ENCODE measurements around the gene GABARAPL1.
"Not testable (repeated sequence)": the region's sequence is repeated elsewhere in the genome, so short reads cannot be mapped to it uniquely, and the experiment has no call there.

GABARAPL1 gene

DNA sequence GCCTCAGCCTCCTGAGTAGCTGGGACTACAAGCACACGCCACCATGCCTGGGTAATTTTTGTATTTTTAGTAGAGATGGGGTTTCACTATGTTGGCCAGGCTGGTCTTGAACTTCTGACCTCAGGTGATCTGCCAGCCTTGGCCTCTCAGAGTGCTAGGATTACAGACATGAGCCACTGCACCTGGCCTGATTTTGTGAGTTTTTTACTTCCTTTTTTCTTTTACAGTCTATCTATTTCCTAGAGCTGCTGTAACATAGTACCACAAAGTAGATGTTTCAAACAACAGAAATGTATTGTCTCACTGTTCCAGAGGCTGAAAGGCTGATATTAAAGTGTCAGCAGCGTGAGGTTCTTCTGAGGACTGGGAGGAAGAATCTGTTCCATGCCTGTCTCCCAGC is 8.2 kb upstream of the GABARAPL1 start:
- DNase-seq, result not testable (repeated sequence)

DNA sequence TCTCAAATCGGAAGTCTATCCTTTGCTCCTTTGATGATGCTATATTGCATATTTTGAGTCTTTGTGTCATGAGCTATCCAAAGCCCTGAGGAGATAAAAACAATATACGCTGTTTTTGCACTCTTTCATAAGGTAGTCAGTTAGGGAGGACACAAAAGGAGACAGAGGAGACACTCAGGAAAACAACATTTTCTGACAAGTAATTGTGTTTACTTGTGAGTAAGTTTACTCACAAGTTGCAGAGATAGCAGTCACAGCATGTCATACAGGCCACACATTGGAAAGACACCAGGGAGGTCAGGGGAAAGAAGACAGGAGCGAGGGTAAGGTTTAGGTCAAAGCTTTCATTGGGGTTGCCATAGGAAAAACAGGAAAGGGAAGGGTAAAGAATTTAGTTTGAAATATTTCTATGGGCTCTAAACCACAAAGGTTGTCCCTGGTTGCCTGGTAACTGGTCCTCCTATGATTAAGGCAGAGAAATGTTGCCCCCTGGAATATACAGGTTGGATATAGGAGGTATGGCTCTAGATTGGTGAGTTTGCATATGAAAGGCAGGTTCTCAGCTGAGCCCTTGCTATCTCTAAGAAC is 7.4 kb upstream of the GABARAPL1 start:
- DNase-seq, result no peak

DNA sequence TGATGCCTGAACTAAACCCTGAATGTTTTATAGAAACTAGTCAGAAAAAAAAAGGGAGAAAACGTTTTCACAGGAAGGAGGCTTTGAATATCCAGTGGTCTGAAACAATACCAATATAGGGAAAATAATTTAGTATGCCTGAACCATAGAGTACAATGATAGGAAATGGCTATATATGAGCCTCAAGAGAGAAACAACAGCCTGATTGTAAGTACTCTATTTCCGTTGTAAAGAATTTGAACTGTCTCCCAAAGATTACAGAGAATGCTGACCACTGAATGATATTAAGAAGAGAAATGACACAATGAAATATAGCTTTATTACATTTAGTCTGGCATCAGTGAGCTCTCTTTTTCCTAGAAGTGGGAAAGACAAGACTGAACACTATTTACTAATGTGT is 5.5 kb upstream of the GABARAPL1 start:
- DNase-seq, result no peak

DNA sequence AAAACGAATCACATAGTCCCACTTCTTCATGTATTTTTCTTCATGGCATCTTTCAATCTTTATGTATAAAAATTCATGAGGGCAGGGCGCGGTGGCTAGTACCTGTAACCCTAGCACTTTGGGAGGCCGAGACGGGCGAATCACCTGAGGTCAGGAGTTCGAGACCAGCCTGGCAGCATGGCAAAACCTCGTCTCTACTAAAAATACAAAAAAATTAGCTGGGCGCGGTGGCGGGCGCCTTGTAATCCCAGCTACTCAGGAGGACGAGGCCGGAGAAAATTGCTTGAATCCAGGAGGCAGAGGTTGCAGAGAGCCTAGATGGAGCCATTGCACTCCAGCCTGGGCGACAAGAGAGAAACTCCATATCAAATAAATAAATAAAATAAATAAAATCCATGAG is 2.5 kb upstream of the GABARAPL1 start:
- no peak for DNase-seq

DNA sequence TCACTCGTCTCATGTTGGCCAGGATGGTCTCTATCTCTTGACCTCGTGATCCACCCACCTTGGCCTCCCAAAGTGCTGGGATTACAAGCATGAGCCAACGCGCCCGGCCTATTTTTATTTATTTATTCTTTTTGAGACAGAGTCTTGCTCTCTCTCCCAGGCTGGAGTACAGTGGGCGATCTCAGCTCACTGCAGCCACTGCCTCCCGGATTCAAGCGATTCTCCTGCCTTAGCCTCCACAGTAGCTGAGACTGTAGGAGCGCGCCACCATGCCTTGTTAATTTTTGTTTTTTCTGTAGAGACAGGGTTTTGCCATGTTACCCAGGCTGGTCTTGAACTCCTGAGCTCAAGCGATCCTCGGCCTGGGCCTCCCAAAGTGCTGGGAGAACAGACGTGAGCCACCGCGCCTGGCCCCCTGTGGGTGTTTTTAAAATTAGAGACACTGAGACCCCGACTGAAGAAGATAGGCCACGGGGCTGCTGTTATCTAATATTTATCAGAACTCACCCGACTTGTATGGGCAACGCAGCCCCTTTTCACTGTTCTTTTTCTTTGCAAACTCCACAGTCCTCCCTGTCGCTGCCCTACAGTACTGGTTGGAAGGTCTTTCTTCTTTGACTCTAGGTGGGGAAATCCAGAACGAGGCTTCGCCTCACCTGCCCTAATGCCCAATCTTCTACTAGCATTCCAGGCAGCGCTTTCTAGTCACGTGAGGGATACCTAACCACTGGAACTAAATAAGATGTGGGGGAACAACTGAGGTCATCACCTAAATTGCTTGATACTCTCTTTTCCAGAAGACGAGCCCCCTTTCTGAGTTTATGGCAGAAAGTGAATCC is 1.4 kb upstream of the GABARAPL1 start:
- DNase-seq, result no peak

DNA sequence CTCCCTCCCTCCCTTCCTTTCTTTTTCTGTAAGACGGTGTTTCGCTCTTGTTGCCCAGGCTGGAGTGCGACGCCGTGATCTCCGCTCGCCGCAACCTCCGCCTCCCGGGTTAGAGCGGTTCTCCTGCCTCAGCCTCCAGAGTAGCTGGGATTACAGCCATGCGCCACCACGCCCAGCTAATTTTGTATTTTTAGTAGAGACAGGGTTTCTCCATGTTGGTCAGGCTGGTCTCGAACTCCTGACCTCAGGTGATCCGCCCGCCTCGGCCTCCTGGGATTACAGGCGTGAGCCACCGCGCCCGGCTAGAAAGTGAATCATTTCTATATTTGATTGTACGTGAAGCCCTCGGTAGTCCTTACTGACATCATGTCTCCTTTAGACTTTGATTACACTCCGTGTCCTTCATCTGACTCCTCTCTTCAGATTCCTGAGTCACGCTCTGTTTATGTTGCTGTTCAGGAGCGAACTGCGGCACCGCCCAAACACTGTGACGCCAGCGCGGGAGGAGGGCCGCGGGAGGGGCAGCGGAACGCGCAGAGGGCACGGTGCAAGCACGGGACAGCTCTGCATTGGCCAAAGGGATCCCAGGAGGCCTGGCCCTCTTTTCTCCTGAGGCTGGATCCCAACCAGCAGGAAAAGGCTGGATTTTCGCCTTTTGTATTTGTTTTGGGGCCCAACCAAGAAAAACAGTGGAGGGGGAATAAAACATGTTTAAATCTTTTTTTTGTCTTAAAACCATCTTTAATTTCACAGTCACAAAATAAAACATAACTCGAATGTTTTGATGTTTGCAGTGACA is 538 bp upstream of the GABARAPL1 start:
- DNase-seq, result peak; percentile 95

DNA sequence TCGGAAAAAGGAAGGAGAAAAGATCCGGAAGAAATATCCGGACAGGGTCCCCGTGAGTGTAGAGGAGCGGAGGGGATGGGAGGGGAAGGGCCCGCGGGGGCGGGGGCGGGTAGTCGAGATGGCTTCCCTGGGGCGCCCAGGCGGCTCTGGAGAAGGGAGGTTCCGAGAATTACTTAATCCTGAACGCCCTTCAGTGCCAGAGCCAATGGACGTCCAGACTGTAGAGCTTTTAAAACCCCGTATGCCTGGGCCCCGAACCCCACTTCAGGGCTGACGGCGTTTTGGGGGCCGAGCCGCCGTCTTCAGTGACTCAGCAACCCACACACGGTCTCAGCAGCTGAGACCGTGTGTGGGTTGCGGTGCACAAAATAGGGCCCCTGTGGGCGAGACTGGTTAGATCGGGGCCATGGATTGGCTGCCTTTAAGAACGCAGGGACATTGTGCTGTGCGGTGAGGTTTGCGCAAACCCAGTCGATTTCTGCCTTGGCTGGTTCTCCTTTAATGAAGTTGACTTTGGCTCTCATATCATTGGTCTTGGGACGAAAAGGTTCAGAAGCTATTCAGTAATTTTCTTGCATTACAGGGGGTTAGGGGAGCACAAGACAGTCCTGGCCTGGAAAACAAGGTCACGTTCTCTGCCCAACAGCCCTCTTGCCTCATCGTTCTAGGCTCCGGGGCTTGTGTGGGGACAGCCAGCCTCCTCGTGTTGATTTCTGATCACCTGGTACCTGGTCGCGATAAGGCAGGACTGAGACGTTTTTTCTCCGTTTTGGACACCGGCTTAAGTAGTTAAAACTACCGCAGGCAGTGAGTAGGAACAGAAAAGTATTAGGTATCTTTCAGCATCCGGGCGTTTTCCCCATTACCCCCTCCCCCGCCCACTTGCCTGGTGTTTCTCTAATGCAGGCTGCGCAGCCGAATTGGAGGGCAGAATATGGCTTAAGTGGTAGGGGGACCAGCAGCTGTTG is 775 bp downstream of the GABARAPL1 start:
- peak; percentile 71 for DNase-seq

DNA sequence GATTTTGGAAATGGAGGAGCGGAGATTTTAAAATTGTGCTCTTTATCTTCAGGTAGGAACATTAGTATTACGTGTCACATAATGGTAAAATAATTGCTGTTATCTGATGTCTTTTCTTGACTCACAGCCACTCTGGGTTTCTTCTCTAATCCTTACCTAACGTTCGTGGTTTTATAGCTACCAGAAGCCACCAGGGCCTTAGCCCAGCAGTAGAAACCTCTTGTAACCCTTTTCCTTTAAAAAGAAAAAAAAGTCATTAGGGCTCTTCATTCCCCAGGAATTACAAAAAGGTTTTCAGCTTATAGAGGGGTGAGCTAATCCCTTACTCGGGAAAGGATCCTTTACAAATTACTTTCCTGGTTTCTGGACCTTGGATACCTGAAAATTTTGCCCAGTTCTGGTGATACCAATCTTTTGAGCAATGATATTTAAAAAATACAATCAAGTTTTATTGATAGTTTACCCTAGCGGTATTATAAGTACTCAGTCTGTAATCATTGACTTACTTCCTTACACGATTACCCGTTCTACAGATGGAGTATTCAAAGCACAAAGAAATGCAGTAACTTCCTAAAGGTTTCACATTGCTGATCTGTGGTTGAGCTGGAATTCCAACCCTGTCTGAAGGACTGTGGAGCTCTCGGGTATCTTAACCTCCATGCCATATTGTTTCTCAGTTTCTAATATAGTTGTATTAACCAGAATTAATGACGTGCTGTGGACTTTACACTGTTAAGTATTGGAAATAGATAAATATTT is 1.6 kb downstream of the GABARAPL1 start:
- DNase-seq, result no peak

DNA sequence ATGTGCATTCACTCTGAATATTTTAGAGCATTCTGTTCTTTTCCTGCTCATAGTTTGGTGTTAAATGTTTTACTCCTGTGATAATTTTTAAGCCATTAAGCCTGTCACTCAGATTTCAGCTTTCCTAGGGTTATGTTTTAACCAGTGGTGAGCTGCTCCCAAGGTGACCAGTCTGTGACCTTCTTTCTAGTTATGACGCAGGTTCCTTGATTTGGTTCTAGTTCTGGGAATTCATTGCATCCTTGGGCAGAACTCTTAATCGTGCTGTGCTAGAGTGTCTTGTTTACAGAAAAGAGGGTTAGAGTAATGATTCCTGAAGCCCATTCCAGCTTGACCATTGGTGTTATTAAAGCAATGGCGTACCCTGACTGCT is 2.2 kb downstream of the GABARAPL1 start:
- DNase-seq, result no peak

DNA sequence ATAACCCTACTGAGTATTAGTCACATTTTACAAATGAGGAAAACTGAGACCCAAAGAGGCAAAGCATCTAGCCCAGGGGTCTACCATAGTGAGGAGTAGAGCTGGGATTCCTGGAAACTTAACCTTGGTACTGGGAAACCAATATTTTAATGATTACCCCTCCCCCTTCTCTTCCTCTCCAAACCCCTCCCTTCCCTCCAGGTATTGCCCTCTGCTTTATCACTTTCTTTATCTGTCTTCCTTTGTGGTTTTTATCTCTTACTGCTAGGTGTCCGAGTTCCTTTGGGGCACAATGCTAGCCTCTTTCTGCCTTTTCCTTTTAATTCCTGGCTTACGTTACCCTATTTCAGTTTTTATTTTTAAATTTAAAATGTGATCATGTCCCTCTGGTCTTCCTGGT is 2.8 kb downstream of the GABARAPL1 start:
- no peak for DNase-seq

DNA sequence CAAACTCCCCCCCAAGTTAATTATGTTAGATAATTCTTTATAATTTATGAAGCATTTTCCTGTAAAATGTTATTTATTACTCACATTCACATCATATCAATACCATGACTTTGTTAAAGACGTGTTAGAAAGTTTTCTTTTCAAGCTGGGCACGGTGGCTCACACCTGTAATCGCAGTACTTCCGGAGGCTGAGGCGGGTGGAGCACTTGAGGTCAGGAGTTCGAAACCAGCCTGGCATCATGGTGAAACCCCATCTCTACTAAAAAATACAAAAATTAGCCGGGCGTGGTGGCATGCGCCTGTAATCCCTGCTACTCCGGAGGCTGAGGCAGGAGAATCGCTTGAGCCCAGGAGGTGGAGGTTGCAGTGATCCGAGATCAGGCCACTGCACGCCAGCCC is 3.3 kb downstream of the GABARAPL1 start:
- not testable (repeated sequence) for DNase-seq

DNA sequence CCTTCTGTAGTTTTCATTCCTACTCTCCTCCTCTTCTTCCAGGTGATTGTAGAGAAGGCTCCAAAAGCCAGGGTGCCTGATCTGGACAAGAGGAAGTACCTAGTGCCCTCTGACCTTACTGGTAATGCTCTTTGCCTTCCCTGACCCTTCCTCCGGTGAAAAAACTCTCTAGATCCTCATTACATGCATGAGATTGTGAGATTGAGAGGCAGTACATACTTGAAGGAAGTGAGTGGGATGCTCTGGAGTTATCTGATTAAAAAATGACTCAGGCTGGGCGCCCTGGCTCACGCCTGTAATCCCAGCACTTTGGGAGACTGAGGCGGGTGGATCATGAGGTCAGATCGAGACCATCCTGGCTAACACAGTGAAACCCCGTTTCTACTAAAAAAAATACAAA is 5.3 kb downstream of the GABARAPL1 start:
- no peak for DNase-seq

DNA sequence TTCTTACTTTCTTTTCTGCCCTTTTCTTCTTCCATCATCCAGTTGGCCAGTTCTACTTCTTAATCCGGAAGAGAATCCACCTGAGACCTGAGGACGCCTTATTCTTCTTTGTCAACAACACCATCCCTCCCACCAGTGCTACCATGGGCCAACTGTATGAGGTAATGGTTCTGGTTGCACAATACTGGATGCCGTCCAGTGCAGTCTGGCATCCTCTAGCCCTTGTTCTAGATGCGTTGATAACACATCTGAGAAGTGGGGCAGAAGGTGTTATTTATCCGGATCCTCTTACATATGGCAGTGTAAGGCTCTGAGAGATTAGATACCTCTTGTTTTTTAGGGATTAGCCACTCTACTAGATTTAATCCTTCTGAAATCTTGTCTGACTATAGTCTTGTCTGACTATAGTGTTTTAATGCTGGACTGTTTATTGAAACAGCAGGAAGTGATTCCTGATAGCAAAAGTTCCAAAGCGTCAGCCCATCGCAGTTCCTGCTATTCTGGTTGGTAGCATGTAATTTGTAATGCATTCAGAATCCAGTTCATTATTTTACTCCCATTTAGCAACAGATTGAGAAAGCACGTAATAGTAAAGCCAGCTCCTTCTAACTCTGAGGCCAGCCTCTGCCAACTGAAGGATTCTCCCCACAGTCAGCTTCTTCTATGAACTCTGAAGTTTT is 7.9 kb downstream of the GABARAPL1 start:
- DNase-seq, result no peak

DNA sequence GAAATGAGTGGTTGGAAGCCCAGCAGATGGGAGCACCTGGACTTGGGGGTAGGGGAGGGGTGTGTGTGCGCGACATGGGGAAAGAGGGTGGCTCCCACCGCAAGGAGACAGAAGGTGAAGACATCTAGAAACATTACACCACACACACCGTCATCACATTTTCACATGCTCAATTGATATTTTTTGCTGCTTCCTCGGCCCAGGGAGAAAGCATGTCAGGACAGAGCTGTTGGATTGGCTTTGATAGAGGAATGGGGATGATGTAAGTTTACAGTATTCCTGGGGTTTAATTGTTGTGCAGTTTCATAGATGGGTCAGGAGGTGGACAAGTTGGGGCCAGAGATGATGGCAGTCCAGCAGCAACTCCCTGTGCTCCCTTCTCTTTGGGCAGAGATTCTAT is 9.2 kb downstream of the GABARAPL1 start:
- DNase-seq, result no peak

DNA sequence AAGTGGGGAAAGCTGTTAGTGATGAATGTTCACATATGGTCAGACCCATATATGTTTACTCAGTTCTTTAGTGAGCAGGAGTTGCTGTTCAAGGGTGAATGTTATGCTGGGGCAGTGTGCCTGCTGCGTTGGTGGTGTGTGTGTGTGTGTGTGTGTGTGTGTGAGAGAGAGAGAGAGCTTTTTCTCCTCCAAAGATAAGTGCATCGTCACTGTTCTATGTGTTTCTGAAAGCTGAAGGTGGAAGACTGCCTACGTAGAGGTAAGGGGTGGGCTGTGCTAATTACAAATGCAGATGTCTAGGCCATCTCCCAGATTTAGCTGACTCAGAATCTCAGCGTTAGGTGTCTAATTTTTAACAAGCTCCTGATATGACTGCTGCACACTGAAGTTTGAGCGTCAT is 10.5 kb downstream of the GABARAPL1 start:
- no peak for DNase-seq

DNA sequence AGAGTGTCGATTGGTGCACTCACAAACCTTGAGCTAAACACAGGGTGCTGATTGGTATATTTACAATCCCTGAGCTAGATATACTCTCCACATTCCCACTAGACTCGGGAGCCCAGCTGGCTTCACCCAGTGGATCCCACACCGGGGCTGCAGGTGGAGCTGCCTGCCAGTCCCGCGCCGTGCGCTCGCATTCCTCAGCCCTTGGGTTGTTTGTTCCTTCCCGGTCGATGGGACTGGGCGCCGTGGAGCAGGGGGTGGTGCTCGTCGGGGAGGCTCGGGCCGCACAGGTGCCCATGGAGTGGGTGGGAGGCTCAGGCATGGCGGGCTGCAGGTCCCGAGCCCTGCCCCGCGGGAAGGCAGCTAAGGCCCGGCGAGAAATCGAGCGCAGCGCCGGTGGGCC is 12.7 kb downstream of the GABARAPL1 start:
- not testable (repeated sequence) for DNase-seq

DNA sequence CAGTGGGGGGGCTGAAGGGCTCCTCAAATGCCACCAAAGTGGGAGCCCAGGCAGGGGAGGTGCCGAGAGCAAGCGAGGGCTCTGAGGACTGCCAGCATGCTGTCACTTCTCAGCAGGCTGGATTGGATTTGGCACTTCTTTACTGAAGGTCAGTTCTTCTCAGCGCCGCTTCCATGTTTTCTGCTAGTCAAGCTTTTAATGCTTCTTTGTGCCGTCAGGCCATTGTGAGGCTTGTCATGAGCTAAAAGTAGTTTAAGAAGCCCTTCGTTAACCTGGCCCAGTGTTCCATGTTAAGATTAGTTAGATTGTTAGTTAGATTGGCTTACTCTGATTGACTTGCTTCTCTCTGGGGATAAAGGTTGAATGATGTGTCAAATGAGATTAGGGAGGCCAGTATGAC is 13.4 kb downstream of the GABARAPL1 start:
- DNase-seq, result no peak

DNA sequence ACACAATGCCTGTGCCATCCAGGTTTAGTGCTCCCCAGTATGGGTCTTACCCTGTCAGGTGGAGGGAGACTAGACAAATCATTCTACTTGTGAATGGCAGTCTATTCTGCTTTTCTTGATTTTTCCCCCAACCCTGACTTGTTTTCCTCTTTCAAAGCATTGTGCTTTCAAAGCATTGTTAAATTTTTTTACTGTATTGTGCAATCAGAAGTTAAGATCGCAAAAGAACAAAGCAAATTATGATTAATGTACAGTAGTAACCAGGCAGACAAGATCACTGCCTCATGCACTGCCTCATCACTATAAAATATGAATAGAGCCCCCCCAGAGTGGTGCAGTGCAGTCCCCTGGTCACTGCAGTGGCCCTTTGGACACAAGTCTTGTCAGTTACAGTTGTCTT is 14.1 kb downstream of the GABARAPL1 start:
- no peak for DNase-seq

DNA sequence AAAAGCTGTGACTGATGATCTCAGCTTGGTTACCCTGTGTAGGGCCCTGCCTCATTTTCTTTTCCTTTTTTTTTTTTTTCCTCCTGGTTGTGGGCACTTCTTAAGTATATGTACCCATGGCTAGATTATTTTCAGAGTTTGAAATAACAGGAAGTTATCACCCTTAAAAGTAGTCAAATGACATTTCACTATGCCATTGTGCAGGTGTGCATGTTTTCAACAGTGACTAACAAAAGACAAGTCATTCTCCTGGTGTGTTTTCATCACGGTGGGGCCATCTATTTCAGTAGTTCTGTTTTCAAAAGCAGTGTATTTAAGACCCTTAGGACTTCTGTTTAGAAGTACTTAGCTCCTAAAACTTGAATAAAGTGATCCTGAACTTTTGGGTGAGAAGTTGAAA is 15.0 kb downstream of the GABARAPL1 start:
- no peak for DNase-seq

DNA sequence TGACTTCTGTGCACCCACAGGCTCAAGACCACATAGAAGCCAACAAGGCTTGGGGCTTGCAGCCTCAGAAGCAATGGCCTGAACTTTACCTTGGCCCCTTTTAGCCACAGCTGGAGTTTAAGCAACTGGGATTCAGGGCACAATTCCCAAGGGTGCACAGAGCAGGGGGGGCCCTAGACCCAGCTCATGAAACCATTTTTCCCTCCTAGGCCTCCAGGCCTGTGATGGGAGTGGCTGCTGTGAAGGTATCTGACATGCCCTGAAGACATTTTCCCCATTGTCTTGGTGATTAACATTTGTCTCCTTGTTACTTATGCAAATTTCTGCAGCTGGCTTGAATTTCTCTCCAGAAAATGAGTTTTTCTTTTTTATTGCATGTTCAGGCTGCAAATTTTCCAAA is 21.9 kb downstream of the GABARAPL1 start:
- no peak for DNase-seq
